GM12878 (cell line): ENCODE data around the gene ACSF2. TPM values are rescaled to one million over a fixed set of nuclear protein-coding genes. Genes with fewer than 3 reads are reported as not detected.
A peak's percentile ranks its signal among the peaks of the same experiment; 100 is the strongest.

Experiments
- ATAC-seq: fragments of 200-7000 bp; cut with Tn5 transposase; 3 replicates; pipeline ENCODE4 v1.9.1; 2020; ENCODE audit warnings: mild to moderate bottlenecking, moderate library complexity
- BruUV-seq: library from RNA; stranded (reverse); fragments of 400-500 nt; replicated peaks from 2 replicates; lab custom pipeline; 2021; lab: Mats Ljungman, UMichigan
- CTCF ChIA-PET: fragments of 300-600 bp; sonication (Branson Sonifier 250); formaldehyde crosslinking; extraction: SDS; loops from one replicate; lab custom pipeline; 2021; ENCODE audit warnings: inconsistent platforms; lab: Yijun Ruan, JAX
- POLR2A ChIA-PET: fragments of 350-600 bp; formaldehyde crosslinking; extraction: SDS; loops from one replicate; lab custom pipeline; 2021; ENCODE audit warnings: inconsistent platforms; lab: Charles Lee
- RAD21 ChIA-PET: fragments of 300-600 bp; sonication (Branson Sonifier 250); formaldehyde crosslinking; loops from one replicate; lab custom pipeline; 2023; ENCODE audit warnings: antibody characterized with exemption; ENCODE audit not compliant: unreplicated experiment; lab: Charles Lee
- SMC1A ChIA-PET: fragments of 300-600 bp; sonication (Branson Sonifier 250); formaldehyde crosslinking; loops from one replicate; lab custom pipeline; 2023; ENCODE audit not compliant: unreplicated experiment, uncharacterized antibody; lab: Charles Lee
- DNase-seq: peaks from one replicate; pipeline ENCODE4 v3.0.0-alpha.2; 2011; ENCODE audit warnings: low read depth, low spot score
- FAIRE-seq: peaks from 3 replicates; lab custom pipeline; 2011; peaks lifted over from hg19 to GRCh38; lab: Jason Lieb, UNC
- H2AFZ ChIP-seq: 2 replicates; pipeline ENCODE4 v1.6.0; 2011; ENCODE audit warnings: low read depth, low read length, control low read depth; ENCODE audit not compliant: control insufficient read depth
- H3K27ac ChIP-seq: 2 replicates; pipeline ENCODE4 v1.5.1; 2011; ENCODE audit warnings: control low read depth; ENCODE audit not compliant: control insufficient read depth, insufficient read depth
- H3K27me3 ChIP-seq, 2 experiments: replicated peaks in 1 of 2; 2 replicates each; pipeline versions ENCODE4 v1.6.0 to v1.6.1; 2011; ENCODE audit warnings: low read length in 1 of 2; ENCODE audit not compliant: control insufficient read depth in 2 of 2, insufficient read depth in 2 of 2
- H3K36me3 ChIP-seq, 2 experiments: 2 replicates each; pipeline ENCODE4 v1.5.1; 2011; ENCODE audit warnings: low read length in 1 of 2; ENCODE audit not compliant: control insufficient read depth in 2 of 2, insufficient read depth in 2 of 2
- H3K4me1 ChIP-seq: 2 replicates; pipeline ENCODE4 v1.6.1; 2011; ENCODE audit warnings: mild to moderate bottlenecking, low read length, moderate library complexity, mixed read lengths; ENCODE audit not compliant: control insufficient read depth, insufficient read depth
- H3K4me2 ChIP-seq: 2 replicates; pipeline ENCODE4 v1.6.0; 2011; ENCODE audit warnings: control low read depth; ENCODE audit not compliant: control insufficient read depth, insufficient read depth
- H3K4me3 ChIP-seq: fragments of 200-600 bp; sonication (generic); 2 replicates; pipeline ENCODE4 v1.5.1; 2016
- H3K79me2 ChIP-seq: 2 replicates; pipeline ENCODE4 v1.6.0; 2011; ENCODE audit warnings: low read length; ENCODE audit not compliant: control insufficient read depth, insufficient read depth
- H3K9ac ChIP-seq: 2 replicates; pipeline ENCODE4 v1.8.0; 2011; ENCODE audit warnings: low read length, control low read depth, mixed read lengths; ENCODE audit not compliant: control insufficient read depth, insufficient read depth
- H3K9me3 ChIP-seq: replicated peaks from 3 replicates; pipeline ENCODE4 v1.5.1; 2011; ENCODE audit warnings: mild to moderate bottlenecking, low read length; ENCODE audit not compliant: control insufficient read depth, insufficient read depth
- H4K20me1 ChIP-seq: 2 replicates; pipeline ENCODE4 v1.6.0; 2011; ENCODE audit not compliant: control insufficient read depth, insufficient read depth
- BMI1 ChIP-seq: fragments of 450-650 bp; IDR thresholded peaks from 2 replicates; pipeline ENCODE4 v1.6.1; 2016; ENCODE audit warnings: mild to moderate bottlenecking, moderate library complexity, borderline replicate concordance
- CBX5 ChIP-seq: sonication (generic); IDR thresholded peaks from 2 replicates; pipeline ENCODE4 v1.6.1; 2016; ENCODE audit warnings: low read depth, moderate library complexity, mild to moderate bottlenecking, inconsistent platforms
- CREB1 ChIP-seq: IDR thresholded peaks from 2 replicates; pipeline ENCODE4 v1.6.1; 2012; ENCODE audit warnings: low read depth, mild to moderate bottlenecking, inconsistent platforms
- NFIC ChIP-seq: IDR thresholded peaks from 2 replicates; pipeline ENCODE4 v1.6.1; 2012; ENCODE audit warnings: low read depth, mild to moderate bottlenecking, inconsistent platforms, low read length, moderate library complexity
- POU2F2 ChIP-seq: IDR thresholded peaks from 3 replicates; pipeline ENCODE4 v1.6.1; 2011; ENCODE audit warnings: low read depth, mild to moderate bottlenecking, low read length, borderline replicate concordance
- RAD51 ChIP-seq: fragments of 450-650 bp; IDR thresholded peaks from 2 replicates; pipeline ENCODE4 v1.6.1; 2016; ENCODE audit warnings: moderate library complexity, mild to moderate bottlenecking, inconsistent platforms
- SMARCA5 ChIP-seq: fragments of 450-650 bp; IDR thresholded peaks from 2 replicates; pipeline ENCODE4 v1.6.1; 2017; ENCODE audit warnings: mild to moderate bottlenecking
- TAF1 ChIP-seq: IDR thresholded peaks from 2 replicates; pipeline ENCODE4 v1.6.1; 2011; ENCODE audit warnings: mild to moderate bottlenecking, low read depth, low read length, borderline replicate concordance
- YY1 ChIP-seq: IDR thresholded peaks from 2 replicates; pipeline ENCODE4 v1.6.1; 2011; ENCODE audit warnings: low read depth, mild to moderate bottlenecking, low read length
- ZBED1 ChIP-seq: IDR thresholded peaks from 2 replicates; pipeline ENCODE4 v1.6.1; 2016; ENCODE audit warnings: borderline replicate concordance
- ZSCAN29 ChIP-seq: fragments of 450-650 bp; IDR thresholded peaks from 2 replicates; pipeline ENCODE4 v1.6.1; 2017; ENCODE audit warnings: mild to moderate bottlenecking, moderate library complexity
- WGBS: methylation state at CpG from one replicate; pipeline ENCODE4 v1.1.6; 2016; ENCODE audit warnings: low lambda C conversion rate; ENCODE audit not compliant: insufficient replicate concordance, insufficient coverage; ENCODE audit errors: missing lambda C conversion rate; 5-methylcytosine and 5-hydroxymethylcytosine counted together
- in situ Hi-C: fragments of 300-500 bp; cut with MboI; formaldehyde crosslinking; loops from 9 replicates; pipeline ENCODE4 v1.14.3; 2018; ENCODE audit warnings: mixed read lengths
- intact Hi-C: fragments of 100-400 bp; cut with micrococcal nuclease; formaldehyde crosslinking; loops from one replicate; pipeline ENCODE4 v1.14.2; 2022; ENCODE audit not compliant: unreplicated experiment
- polyA plus RNA-seq, 11 experiments: library from polyadenylated mRNA; depleted of rRNA in 4 of 11; unstranded in 6 of 11; stranded (reverse) in 5 of 11; fragments of >200 nt; fragmentation: Nextera tagmentation in 4 of 11; fragmentation: Illumina TruSeq in 1 of 11; extraction: Ambion mirVana in 4 of 11; extraction: Trizol in 1 of 11; gene quantifications; 1 replicate in 1 of 11; 2 replicates in 10 of 11; pipeline versions ENCODE4 v1.2.1 to v1.2.3, GENCODE V29; 2011 to 2016; ENCODE audit warnings: inconsistent platforms in 2 of 11, missing spikeins in 2 of 11, low read depth in 1 of 11
- total RNA-seq, 4 experiments: library from RNA; depleted of rRNA in 3 of 4; stranded (reverse); fragments of >200 nt in 3 of 4; fragmentation: Illumina TruSeq in 1 of 4; extraction: Trizol in 1 of 4; gene quantifications; 2 replicates each; pipeline versions ENCODE4 v1.2.1 to v1.2.3, GENCODE V29; 2013 to 2021
- TF ChIP-seq, protein P1 (sequence below): fragments of 450-650 bp; IDR thresholded peaks from 2 replicates; pipeline ENCODE4 v1.6.1; 2014; ENCODE audit warnings: mild to moderate bottlenecking

Gene ACSF2
- total and polyA plus RNA-seq, 10 of the 15 experiments (the other 5 are each of a cell fraction or from before 2014, with no cell fraction given): 7.1 to 32.8 (median 16.8) TPM

DNA sequence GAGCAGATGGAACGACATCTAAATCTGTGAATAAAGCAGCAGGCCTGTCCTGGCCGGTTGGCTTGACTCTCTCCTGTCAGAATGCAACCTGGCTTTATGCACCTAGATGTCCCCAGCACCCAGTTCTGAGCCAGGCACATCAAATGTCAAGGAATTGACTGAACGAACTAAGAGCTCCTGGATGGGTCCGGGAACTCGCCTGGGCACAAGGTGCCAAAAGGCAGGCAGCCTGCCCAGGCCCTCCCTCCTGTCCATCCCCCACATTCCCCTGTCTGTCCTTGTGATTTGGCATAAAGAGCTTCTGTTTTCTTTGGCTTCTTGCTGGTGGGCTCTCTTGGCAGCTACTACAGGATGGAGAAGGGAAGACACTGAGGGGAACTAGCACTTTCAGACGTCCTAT, 48.5 kb downstream of the ACSF2 start:
- Histone ChIP-seq H3K27ac (no peak overlapping the region), H3K4me1 (no peaks in the 10 kb centered on the region), H3K4me3 (no peak overlapping the region), H3K27me3 (no peaks in the 10 kb centered on the region), H2AFZ (no peak overlapping the region), H3K79me2 (no peaks in the 10 kb centered on the region), H4K20me1 (no peaks in the 10 kb centered on the region), H3K36me3 (no peaks in the 10 kb centered on the region), H3K4me2 (no peak overlapping the region), H3K9ac (no peak overlapping the region), H3K9me3 (no peaks in the 10 kb centered on the region)
- ATAC-seq (no peak), DNase-seq (no peak), FAIRE-seq (no peak)
- CTCF ChIA-PET: interaction anchor here (0.7 to 2.1 kb wide), 2 partner anchors 53 to 113 kb away, joined by 3 to 8 read pairs; no protein-coding TSS in a partner anchor
- 59% methylated on average over 6 of the region's 6 CpGs for WGBS
- intact Hi-C loops (no loop called here), in situ Hi-C loops (no loop called here)
- POLR2A ChIA-PET: no interaction called here
- BruUV-seq: TSS peak; percentile 60
- RAD21 ChIA-PET: no interaction called here
- SMC1A ChIA-PET: interaction anchor here (1.0 to 1.3 kb wide), 2 partner anchors 77 to 112 kb away, joined by 3 read pairs; partner anchors contain the start of gene LRRC59
- TF ChIP-seq CREB1 (no peak), SMARCA5 (no peak), ZBED1 (no peak), BMI1 (no peak), YY1 (no peak), NFIC (no peak), CBX5 (no peak), POU2F2 (no peak), ZSCAN29 (no peak), TAF1 (no peak), RAD51 (no peak)
- TF ChIP-seq, protein P1, sequence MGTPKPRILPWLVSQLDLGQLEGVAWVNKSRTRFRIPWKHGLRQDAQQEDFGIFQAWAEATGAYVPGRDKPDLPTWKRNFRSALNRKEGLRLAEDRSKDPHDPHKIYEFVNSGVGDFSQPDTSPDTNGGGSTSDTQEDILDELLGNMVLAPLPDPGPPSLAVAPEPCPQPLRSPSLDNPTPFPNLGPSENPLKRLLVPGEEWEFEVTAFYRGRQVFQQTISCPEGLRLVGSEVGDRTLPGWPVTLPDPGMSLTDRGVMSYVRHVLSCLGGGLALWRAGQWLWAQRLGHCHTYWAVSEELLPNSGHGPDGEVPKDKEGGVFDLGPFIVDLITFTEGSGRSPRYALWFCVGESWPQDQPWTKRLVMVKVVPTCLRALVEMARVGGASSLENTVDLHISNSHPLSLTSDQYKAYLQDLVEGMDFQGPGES: no peak
